Stomach (tissue), 4 donors: ENCODE measurements around the gene P2RX3.

Experiments
- CTCF ChIP-seq, 7 experiments: fragments of 450-650 bp in 4 of 7; fragments of 200-600 bp in 3 of 7; sonication (generic) in 3 of 7; IDR thresholded peaks; one replicate each; pipeline ENCODE4 v1.5.1; 2016 to 2019; ENCODE audit warnings: antibody characterized with exemption in 7 of 7, control low read depth in 2 of 7, mild to moderate bottlenecking in 1 of 7
- EP300 ChIP-seq: sonication (generic); formaldehyde crosslinking; IDR thresholded peaks from one replicate; pipeline ENCODE4 v1.6.1; 2017; ENCODE audit warnings: antibody characterized with exemption
- POLR2A ChIP-seq, 4 donors: fragments of 450-650 bp; IDR thresholded peaks; one replicate each; pipeline ENCODE4 v1.6.1; 2016; ENCODE audit warnings: antibody characterized with exemption in 4 of 4, control low read depth in 2 of 4, mild to moderate bottlenecking in 1 of 4, moderate library complexity in 1 of 4
- POLR2AphosphoS5 ChIP-seq, 3 donors: sonication (generic); formaldehyde crosslinking; IDR thresholded peaks; one replicate each; pipeline ENCODE4 v1.6.1; 2016; ENCODE audit warnings: antibody characterized with exemption in 3 of 3

- TF ChIP-seq CTCF (IDR thresholded peaks at IDR 0.05) (no peak), POLR2A (IDR thresholded peaks at IDR 0.05) (no peak), POLR2AphosphoS5 (IDR thresholded peaks at IDR 0.05) (no peak), EP300 (no peak)
Measured at GRCh38 chr11:57409321-57410100, 71.4 kb downstream of the P2RX3 start.
